ENCODE measurements around the gene UGGT1. TPM values are rescaled to one million over a fixed set of nuclear protein-coding genes. Genes with fewer than 3 reads are reported as not detected.
A peak's percentile ranks its signal among the peaks of the same experiment; 100 is the strongest.

Gene UGGT1, protein sequence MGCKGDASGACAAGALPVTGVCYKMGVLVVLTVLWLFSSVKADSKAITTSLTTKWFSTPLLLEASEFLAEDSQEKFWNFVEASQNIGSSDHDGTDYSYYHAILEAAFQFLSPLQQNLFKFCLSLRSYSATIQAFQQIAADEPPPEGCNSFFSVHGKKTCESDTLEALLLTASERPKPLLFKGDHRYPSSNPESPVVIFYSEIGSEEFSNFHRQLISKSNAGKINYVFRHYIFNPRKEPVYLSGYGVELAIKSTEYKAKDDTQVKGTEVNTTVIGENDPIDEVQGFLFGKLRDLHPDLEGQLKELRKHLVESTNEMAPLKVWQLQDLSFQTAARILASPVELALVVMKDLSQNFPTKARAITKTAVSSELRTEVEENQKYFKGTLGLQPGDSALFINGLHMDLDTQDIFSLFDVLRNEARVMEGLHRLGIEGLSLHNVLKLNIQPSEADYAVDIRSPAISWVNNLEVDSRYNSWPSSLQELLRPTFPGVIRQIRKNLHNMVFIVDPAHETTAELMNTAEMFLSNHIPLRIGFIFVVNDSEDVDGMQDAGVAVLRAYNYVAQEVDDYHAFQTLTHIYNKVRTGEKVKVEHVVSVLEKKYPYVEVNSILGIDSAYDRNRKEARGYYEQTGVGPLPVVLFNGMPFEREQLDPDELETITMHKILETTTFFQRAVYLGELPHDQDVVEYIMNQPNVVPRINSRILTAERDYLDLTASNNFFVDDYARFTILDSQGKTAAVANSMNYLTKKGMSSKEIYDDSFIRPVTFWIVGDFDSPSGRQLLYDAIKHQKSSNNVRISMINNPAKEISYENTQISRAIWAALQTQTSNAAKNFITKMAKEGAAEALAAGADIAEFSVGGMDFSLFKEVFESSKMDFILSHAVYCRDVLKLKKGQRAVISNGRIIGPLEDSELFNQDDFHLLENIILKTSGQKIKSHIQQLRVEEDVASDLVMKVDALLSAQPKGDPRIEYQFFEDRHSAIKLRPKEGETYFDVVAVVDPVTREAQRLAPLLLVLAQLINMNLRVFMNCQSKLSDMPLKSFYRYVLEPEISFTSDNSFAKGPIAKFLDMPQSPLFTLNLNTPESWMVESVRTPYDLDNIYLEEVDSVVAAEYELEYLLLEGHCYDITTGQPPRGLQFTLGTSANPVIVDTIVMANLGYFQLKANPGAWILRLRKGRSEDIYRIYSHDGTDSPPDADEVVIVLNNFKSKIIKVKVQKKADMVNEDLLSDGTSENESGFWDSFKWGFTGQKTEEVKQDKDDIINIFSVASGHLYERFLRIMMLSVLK (N-terminal part only)
- total RNA-seq (10 to 100 TPM; 19.8 to 47.9 (median 28.2) TPM), polyA plus RNA-seq (10 to 100 TPM in 1 of 3 donors, 1 to 10 TPM in 2; 1.8 to 21.5 (median 4.2) TPM)

- peak; percentile 96 for DNase-seq
- H3K4me1 ChIP-seq, result peaks cover 0 to 32% (median 16%) of the 10 kb centered on the region in 4 donors
- H3K4me3 ChIP-seq, result peak within 1 kb of the TSS; percentile 83 to 98 (median 96)
- intact Hi-C loops (cut with DNase I), result loop anchor here (1.0 to 10.0 kb wide), 3 partner anchors 63 to 206 kb away; partner anchors contain the start of genes AMMECR1L and SAP130
- no peaks in the 10 kb centered on the region for H3K36me3 ChIP-seq
- WGBS, 2 donors, result 0% methylated on average over 59 of the region's 59 CpGs
- H3K9me3 ChIP-seq, result no peaks in the 10 kb centered on the region
- peak within 1 kb of the TSS; percentile 86 to 93 (median 87) for H3K27ac ChIP-seq
- no peak for TF ChIP-seq CTCF (IDR thresholded peaks at IDR 0.05)
- TF ChIP-seq POLR2AphosphoS5 (IDR thresholded peaks at IDR 0.05), result peak; percentile 90 to 99 (median 94)
- peak; percentile 90 to 94 for TF ChIP-seq POLR2A (IDR thresholded peaks at IDR 0.05)
- peak in 1 of 4 donors; percentile 7 for TF ChIP-seq EP300 (IDR thresholded peaks at IDR 0.05)
- H3K27me3 ChIP-seq, result no peaks in the 10 kb centered on the region
Observed at GRCh38 chr2:128090945-128091725, at the start of gene UGGT1. Gene UGGT1, plus strand, starts transcription at chr2:128091200. Its CDS starts 158 bp downstream, at chr2:128091358.

DNA sequence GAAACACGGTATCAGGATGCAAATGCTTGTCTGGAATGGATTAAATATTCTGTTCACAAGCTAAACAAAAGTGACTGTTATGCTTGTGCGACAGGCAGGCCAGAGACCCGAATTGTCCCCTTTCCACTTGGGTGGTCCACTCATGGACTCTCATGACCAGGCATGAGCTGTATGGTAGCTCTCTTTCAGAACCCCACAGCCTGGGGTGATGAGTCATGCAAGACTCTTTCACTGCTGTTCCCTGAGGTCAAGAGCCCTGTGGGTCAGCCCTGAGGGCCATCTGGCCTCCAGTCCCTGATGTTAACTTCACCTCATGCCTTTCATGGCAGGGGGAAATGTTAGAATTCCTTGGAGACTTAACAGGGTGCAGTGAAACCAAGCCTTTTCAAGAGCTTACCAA lies 49.4 kb upstream of the UGGT1 start:
- intact Hi-C loops (cut with DNase I), result no loop called here
- Histone ChIP-seq H3K27ac (no peak overlapping the region), H3K4me1 (no peaks in the 10 kb centered on the region), H3K4me3 (no peak overlapping the region), H3K36me3 (no peaks in the 10 kb centered on the region), H3K9me3 (peaks cover 3 to 20% (median 16%) of the 10 kb centered on the region in 4 donors), H3K27me3 (no peaks in the 10 kb centered on the region)
- WGBS, 2 donors, result 76 to 82% methylated on average over 3 of the region's 3 CpGs
- no peak for DNase-seq
- TF ChIP-seq POLR2AphosphoS5 (IDR thresholded peaks at IDR 0.05) (no peak), POLR2A (IDR thresholded peaks at IDR 0.05) (no peak), EP300 (IDR thresholded peaks at IDR 0.05) (no peak), CTCF (IDR thresholded peaks at IDR 0.05) (no peak)

DNA sequence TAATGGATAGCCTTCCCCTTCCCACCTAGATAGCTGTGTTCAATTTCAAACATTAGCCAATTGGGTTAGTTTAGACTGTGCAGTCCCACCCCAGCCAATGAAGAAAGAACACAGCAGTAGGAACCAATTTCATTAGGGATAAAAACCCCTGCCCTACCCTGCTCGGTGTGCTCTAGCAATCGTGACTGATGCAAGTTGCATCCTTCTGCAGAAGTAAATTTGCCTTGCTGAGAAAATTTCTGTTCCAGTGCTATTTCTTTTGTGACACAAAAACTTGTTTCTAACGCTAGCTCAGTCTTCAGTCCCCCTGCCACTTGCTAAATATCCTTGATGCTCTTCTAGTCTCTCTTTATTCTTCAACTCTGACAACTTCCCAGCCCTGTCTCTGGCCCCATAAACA lies 48.0 kb upstream of the UGGT1 start:
- DNase-seq, result no peak
- H3K9me3 ChIP-seq, result peaks cover 3 to 17% (median 8%) of the 10 kb centered on the region in 4 donors
- WGBS, 2 donors, result 90 to 93% methylated on average over 3 of the region's 3 CpGs
- no peak overlapping the region for H3K27ac ChIP-seq
- no peaks in the 10 kb centered on the region for H3K36me3 ChIP-seq
- no peak for TF ChIP-seq CTCF (IDR thresholded peaks at IDR 0.05)
- TF ChIP-seq POLR2AphosphoS5 (IDR thresholded peaks at IDR 0.05), result no peak
- no peak for TF ChIP-seq EP300 (IDR thresholded peaks at IDR 0.05)
- no peak for TF ChIP-seq POLR2A (IDR thresholded peaks at IDR 0.05)
- H3K4me1 ChIP-seq, result no peaks in the 10 kb centered on the region
- intact Hi-C loops (cut with DNase I), result no loop called here
- no peak overlapping the region for H3K4me3 ChIP-seq
- no peaks in the 10 kb centered on the region for H3K27me3 ChIP-seq

DNA sequence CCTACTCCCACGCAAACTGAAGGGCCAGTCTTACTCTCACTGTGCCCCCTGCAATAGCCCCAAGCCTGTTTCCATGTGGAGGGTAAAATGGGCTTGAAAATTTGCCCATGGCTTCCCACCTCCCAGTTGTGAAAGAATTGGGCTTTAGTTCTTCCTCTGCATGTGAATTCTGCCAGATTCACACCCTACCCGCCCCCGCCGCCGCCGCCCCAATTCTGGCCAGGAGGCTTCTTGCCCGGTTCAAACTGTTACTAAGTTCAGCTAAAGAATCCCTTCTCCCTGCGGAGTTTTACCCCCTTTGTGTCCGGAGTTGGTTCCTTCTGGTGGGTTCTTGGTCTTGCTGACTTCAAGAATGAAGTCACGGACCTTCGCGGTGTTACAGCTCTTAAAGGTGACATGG lies 37.7 kb upstream of the UGGT1 start:
- WGBS, 2 donors, result 92 to 96% methylated on average over 12 of the region's 12 CpGs
- Histone ChIP-seq H3K36me3 (no peaks in the 10 kb centered on the region), H3K4me1 (no peaks in the 10 kb centered on the region), H3K27me3 (no peaks in the 10 kb centered on the region), H3K27ac (no peak overlapping the region), H3K9me3 (peaks cover 0 to 6% (median 4%) of the 10 kb centered on the region in 4 donors), H3K4me3 (no peak overlapping the region)
- no peak for DNase-seq
- intact Hi-C loops (cut with DNase I), result no loop called here
- TF ChIP-seq POLR2A (IDR thresholded peaks at IDR 0.05) (no peak), POLR2AphosphoS5 (IDR thresholded peaks at IDR 0.05) (no peak), CTCF (IDR thresholded peaks at IDR 0.05) (no peak), EP300 (IDR thresholded peaks at IDR 0.05) (no peak)
